Measurements from ENCODE around the gene CAMSAP3. TPM values are rescaled to one million over a fixed set of nuclear protein-coding genes. Genes with fewer than 3 reads are reported as not detected.
A peak's percentile ranks its signal among the peaks of the same experiment; 100 is the strongest.

The CAMSAP3 gene
- total and polyA plus RNA-seq, 10 donors: 0.28 to 1.5 (median 0.79) TPM

- 87 to 90% (median 88%) methylated on average over 19 to 41 of the region's 41 CpGs for WGBS, 5 donors
- no peaks in the 10 kb centered on the region for H3K9me3 ChIP-seq
- H3K4me1 ChIP-seq: no peaks in the 10 kb centered on the region
- TF ChIP-seq POLR2AphosphoS5 (IDR thresholded peaks at IDR 0.05) (no peak), POLR2A (IDR thresholded peaks at IDR 0.05) (no peak), CTCF (IDR thresholded peaks at IDR 0.05 in 8 of 11, conservative IDR thresholded peaks at IDR 0.05 in 3 of 11) (no peak)
- intact Hi-C loops (cut with DNase I; ENCODE audit: low total_unique reads): no loop called here
- DNase-seq: no peak
- no peak overlapping the region for H3K4me3 ChIP-seq
- H3K36me3 ChIP-seq: no peaks in the 10 kb centered on the region
- no peak overlapping the region for H3K27ac ChIP-seq
- peaks cover 0 to 9% (median 0%) of the 10 kb centered on the region in 7 donors for H3K27me3 ChIP-seq (replicated peaks in 1 of 7)
Measured at GRCh38 chr19:7611541-7612279, 16.0 kb downstream of the CAMSAP3 start.

DNA sequence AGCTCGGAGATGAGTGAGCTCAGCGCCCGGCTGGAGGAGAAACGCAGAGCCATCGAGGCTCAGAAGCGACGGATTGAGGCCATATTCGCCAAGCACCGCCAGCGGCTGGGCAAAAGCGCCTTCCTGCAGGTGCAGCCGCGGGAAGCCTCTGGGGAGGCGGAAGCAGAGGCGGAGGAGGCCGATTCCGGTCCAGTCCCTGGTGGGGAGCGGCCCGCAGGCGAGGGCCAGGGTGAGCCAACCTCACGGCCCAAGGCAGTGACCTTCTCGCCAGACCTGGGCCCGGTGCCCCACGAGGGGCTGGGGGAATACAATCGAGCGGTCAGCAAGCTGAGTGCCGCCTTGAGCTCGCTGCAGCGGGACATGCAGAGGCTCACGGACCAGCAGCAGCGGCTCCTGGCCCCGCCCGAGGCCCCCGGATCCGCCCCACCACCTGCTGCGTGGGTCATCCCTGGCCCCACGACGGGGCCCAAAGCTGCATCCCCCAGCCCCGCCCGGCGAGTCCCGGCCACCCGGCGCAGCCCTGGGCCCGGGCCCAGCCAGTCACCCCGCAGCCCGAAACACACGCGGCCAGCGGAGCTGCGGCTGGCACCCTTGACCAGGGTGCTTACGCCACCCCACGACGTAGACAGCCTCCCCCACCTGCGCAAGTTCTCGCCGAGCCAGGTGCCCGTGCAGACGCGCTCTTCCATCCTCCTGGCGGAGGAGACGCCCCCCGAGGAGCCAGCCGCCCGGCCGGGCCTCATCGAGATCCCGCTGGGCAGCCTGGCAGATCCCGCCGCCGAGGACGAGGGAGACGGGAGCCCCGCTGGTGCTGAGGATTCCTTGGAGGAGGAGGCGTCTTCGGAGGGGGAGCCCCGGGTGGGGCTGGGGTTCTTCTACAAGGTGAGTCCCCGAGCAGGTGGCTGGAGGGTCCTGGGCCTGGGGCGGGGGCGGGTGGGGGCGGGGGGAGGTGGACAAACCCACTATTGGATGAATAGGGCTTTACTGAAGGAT, 16.9 kb downstream of the CAMSAP3 start:
- Histone ChIP-seq H3K27me3 (replicated peaks in 1 of 7) (no peaks in the 10 kb centered on the region), H3K9me3 (no peaks in the 10 kb centered on the region), H3K4me3 (no peak overlapping the region), H3K4me1 (peaks cover 0 to 4% (median under 1%) of the 10 kb centered on the region in 6 donors), H3K36me3 (peaks cover 0 to 6% (median 0%) of the 10 kb centered on the region in 6 donors), H3K27ac (no peak overlapping the region)
- TF ChIP-seq POLR2A (IDR thresholded peaks at IDR 0.05) (no peak), CTCF (IDR thresholded peaks at IDR 0.05 in 8 of 11, conservative IDR thresholded peaks at IDR 0.05 in 3 of 11) (no peak), POLR2AphosphoS5 (IDR thresholded peaks at IDR 0.05) (no peak)
- intact Hi-C loops (cut with DNase I; ENCODE audit: low total_unique reads): no loop called here
- 92 to 94% (median 92%) methylated on average over 45 to 81 of the region's 81 CpGs for WGBS, 5 donors
- no peak for DNase-seq

- H3K4me3 ChIP-seq: no peak overlapping the region
- intact Hi-C loops (cut with DNase I; ENCODE audit: low total_unique reads): no loop called here
- H3K4me1 ChIP-seq: peaks cover 0 to 29% (median 13%) of the 10 kb centered on the region in 6 donors
- no peak for DNase-seq
- H3K36me3 ChIP-seq: peaks cover 1 to 31% (median 15%) of the 10 kb centered on the region in 6 donors
- peak in 1 of 3 donors; percentile 13 for TF ChIP-seq POLR2AphosphoS5 (IDR thresholded peaks at IDR 0.05)
- no peak for TF ChIP-seq CTCF (IDR thresholded peaks at IDR 0.05 in 8 of 11, conservative IDR thresholded peaks at IDR 0.05 in 3 of 11)
- no peaks in the 10 kb centered on the region for H3K27me3 ChIP-seq (replicated peaks in 1 of 7)
- 87 to 93% (median 88%) methylated on average over 47 to 59 of the region's 59 CpGs for WGBS, 5 donors
- H3K9me3 ChIP-seq: no peaks in the 10 kb centered on the region
- no peak overlapping the region for H3K27ac ChIP-seq
Measured at GRCh38 chr19:7614859-7615741, 19.4 kb downstream of the CAMSAP3 start.

All from spleen (tissue), 11 donors.